WERI-Rb-1 (cell line): ENCODE results near the gene ROBO1.

Experiments used
- DNase-seq: peaks from one replicate; pipeline ENCODE4 v3.0.0-alpha.2; 2020
- H3K27ac ChIP-seq: fragments of 250-450 bp; sonication (Bioruptor Pico); 2 replicates; pipeline ENCODE4 v1.5.1; 2020; ENCODE audit warnings: mild to moderate bottlenecking, moderate library complexity
- H3K27me3 ChIP-seq: fragments of 250-450 bp; sonication (Bioruptor Pico); 2 replicates; pipeline ENCODE4 v1.5.1; 2021; ENCODE audit warnings: mild to moderate bottlenecking, low read depth, moderate library complexity; ENCODE audit not compliant: insufficient read depth, severe bottlenecking
- H3K36me3 ChIP-seq: fragments of 250-450 bp; sonication (Bioruptor Pico); 2 replicates; pipeline ENCODE4 v1.5.1; 2020; ENCODE audit warnings: mild to moderate bottlenecking, moderate library complexity
- H3K4me3 ChIP-seq: 2 replicates; pipeline ENCODE4 v1.5.1; 2011; ENCODE audit warnings: low read depth, mild to moderate bottlenecking, control low read depth, low read length
- H3K9me3 ChIP-seq: fragments of 250-450 bp; sonication (Bioruptor Pico); 2 replicates; pipeline ENCODE4 v1.5.1; 2021; ENCODE audit warnings: mild to moderate bottlenecking, moderate library complexity; ENCODE audit not compliant: severe bottlenecking
- TF ChIP-seq, protein P1 (sequence below): IDR thresholded peaks from 2 replicates; pipeline ENCODE4 v1.5.1; 2011; ENCODE audit warnings: low read depth, mild to moderate bottlenecking, control low read depth, inconsistent platforms, low read length

Gene ROBO1

DNA sequence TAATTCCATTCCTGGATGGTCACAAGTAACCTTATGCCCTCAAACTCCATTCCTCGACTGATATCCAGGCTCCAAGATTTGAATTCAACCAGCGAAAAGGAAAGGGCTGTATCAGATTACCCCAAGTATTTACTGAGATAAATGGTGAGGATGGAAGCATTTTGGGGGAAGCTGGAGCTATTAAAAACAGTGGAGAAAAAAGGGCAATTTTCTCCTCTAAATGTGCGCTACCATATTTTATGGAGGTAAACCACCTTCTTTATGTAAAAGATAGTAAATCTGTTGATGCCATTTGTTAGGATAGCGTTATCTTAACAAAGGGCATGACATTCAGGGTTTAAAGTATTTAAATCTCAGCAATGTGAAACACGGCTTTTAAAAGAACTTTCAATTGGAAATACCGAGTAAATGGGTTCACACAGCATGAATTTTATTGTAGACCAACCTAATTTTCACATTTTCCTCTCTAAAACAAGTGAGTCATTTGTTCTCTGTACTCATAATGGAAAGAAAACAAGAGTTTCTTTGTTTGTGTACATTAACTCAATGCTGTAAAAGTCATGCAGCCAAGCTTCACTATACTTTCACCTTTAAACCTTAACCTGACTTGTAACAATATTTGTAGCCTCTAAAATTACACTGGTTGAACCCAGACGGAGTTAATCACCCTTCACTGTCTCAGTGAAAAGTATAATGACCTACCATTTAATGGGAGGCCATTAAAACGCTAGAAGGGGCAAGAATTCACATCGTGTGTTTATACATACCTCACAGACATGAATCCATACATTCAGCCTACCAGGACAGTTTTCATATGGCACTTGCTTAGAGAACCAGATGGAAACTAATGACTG lies 773.4 kb downstream of the ROBO1 start:
- H3K27ac ChIP-seq = no peak overlapping the region
- H3K27me3 ChIP-seq = no peaks in the 10 kb centered on the region
- TF ChIP-seq, protein P1, sequence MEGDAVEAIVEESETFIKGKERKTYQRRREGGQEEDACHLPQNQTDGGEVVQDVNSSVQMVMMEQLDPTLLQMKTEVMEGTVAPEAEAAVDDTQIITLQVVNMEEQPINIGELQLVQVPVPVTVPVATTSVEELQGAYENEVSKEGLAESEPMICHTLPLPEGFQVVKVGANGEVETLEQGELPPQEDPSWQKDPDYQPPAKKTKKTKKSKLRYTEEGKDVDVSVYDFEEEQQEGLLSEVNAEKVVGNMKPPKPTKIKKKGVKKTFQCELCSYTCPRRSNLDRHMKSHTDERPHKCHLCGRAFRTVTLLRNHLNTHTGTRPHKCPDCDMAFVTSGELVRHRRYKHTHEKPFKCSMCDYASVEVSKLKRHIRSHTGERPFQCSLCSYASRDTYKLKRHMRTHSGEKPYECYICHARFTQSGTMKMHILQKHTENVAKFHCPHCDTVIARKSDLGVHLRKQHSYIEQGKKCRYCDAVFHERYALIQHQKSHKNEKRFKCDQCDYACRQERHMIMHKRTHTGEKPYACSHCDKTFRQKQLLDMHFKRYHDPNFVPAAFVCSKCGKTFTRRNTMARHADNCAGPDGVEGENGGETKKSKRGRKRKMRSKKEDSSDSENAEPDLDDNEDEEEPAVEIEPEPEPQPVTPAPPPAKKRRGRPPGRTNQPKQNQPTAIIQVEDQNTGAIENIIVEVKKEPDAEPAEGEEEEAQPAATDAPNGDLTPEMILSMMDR = no peak
- H3K9me3 ChIP-seq = peaks cover 3% of the 10 kb centered on the region
- DNase-seq = no peak
- no peak overlapping the region for H3K4me3 ChIP-seq
- peaks cover 23% of the 10 kb centered on the region for H3K36me3 ChIP-seq

GRCh38 chr3:78993375-78993774 lies 774.4 kb downstream of the ROBO1 start:
- TF ChIP-seq, protein P1 = no peak
- DNase-seq = no peak
- Histone ChIP-seq H3K27me3 (no peaks in the 10 kb centered on the region), H3K27ac (no peak overlapping the region), H3K36me3 (peaks cover 20% of the 10 kb centered on the region), H3K9me3 (no peaks in the 10 kb centered on the region), H3K4me3 (no peak overlapping the region)

- peaks cover 20% of the 10 kb centered on the region for H3K36me3 ChIP-seq
- TF ChIP-seq, protein P1 = no peak
- no peaks in the 10 kb centered on the region for H3K27me3 ChIP-seq
- DNase-seq = no peak
- H3K27ac ChIP-seq = no peak overlapping the region
- no peak overlapping the region for H3K4me3 ChIP-seq
- H3K9me3 ChIP-seq = no peaks in the 10 kb centered on the region
These were observed 775.0 kb downstream of the ROBO1 start for GRCh38 chr3:78992830-78993229.

GRCh38 chr3:78992400-78992799 lies 775.4 kb downstream of the ROBO1 start:
- Histone ChIP-seq H3K27me3 (no peaks in the 10 kb centered on the region), H3K4me3 (no peak overlapping the region), H3K27ac (no peak overlapping the region), H3K36me3 (peaks cover 17% of the 10 kb centered on the region), H3K9me3 (no peaks in the 10 kb centered on the region)
- DNase-seq = no peak
- TF ChIP-seq, protein P1 = no peak

DNA sequence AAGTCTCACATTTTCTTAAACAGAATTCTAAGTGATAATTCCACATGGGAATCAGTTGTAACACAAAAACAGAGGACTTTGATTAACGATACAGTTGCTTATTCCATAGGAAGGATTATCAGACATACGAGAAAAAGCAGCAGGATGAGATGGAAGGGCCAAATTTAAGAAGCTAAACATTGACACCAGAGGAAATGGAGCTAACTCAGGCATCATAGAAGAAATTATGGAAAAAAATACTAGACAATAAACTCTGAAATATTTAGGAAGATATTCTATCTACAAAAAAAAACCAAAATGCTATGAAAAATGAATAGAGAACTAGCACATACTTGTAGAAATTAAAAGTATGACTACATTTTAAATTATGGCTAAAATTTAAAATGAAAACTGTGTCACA lies 776.1 kb downstream of the ROBO1 start:
- Histone ChIP-seq H3K9me3 (no peaks in the 10 kb centered on the region), H3K27ac (no peak overlapping the region), H3K27me3 (no peaks in the 10 kb centered on the region), H3K4me3 (no peak overlapping the region), H3K36me3 (peaks cover 10% of the 10 kb centered on the region)
- TF ChIP-seq, protein P1 = no peak
- DNase-seq = no peak
